NCI-H524 (cell line): ENCODE data around the gene ZNF593.

Source experiments
- DNase-seq, 2 experiments: peaks; one replicate each; lab custom pipeline; 2025; lab: John Stamatoyannopoulos, UW

ZNF593 gene

GRCh38 chr1:26148887-26149286, 20.8 kb upstream of the ZNF593 start:
- no peak for DNase-seq

- DNase-seq: no peak
Observed at GRCh38 chr1:26153966-26154532, 15.7 kb upstream of the ZNF593 start.

- DNase-seq: no peak
Observed at GRCh38 chr1:26154750-26155149, 15.0 kb upstream of the ZNF593 start.

GRCh38 chr1:26155370-26156284, 14.1 kb upstream of the ZNF593 start:
- no peak for DNase-seq

GRCh38 chr1:26156285-26157038, 13.2 kb upstream of the ZNF593 start:
- DNase-seq: no peak

- no peak for DNase-seq
Observed at GRCh38 chr1:26158271-26158907, 11.3 kb upstream of the ZNF593 start.

- DNase-seq: no peak
Observed at GRCh38 chr1:26158908-26159742, 10.6 kb upstream of the ZNF593 start, which contains the start of gene FAM110D. TSS of gene FAM110D (plus strand) at chr1:26159079. CDS start at chr1:26161292, 2,213 bp downstream.

GRCh38 chr1:26159743-26160039, 10.0 kb upstream of the ZNF593 start:
- DNase-seq: no peak

GRCh38 chr1:26160527-26161414, 8.9 kb upstream of the ZNF593 start:
- no peak for DNase-seq

- DNase-seq: peak in 1 of 2 experiments; percentile 59
Observed at GRCh38 chr1:26161415-26162219, 8.1 kb upstream of the ZNF593 start.

- DNase-seq: no peak
Observed at GRCh38 chr1:26162220-26162709, 7.4 kb upstream of the ZNF593 start.

GRCh38 chr1:26163684-26164035, 6.0 kb upstream of the ZNF593 start:
- DNase-seq: no peak

- no peak for DNase-seq
Observed at GRCh38 chr1:26164036-26164860, 5.5 kb upstream of the ZNF593 start.

GRCh38 chr1:26164861-26165842, 4.6 kb upstream of the ZNF593 start:
- peak; percentile 20 to 77 for DNase-seq

GRCh38 chr1:26166719-26167281, 2.9 kb upstream of the ZNF593 start:
- DNase-seq: no peak

GRCh38 chr1:26168410-26169197, 1.1 kb upstream of the ZNF593 start, which contains the start of gene C1orf232:
TSS of gene C1orf232 (minus strand) at chr1:26168963. CDS start at chr1:26168499, 464 bp downstream.
- peak; percentile 55 to 80 for DNase-seq
